Suprapubic skin (tissue), 4 donors: ENCODE measurements around the gene CTNNA1. TPM values are rescaled to one million over a fixed set of nuclear protein-coding genes. Genes with fewer than 3 reads are reported as not detected.
A peak's percentile ranks its signal among the peaks of the same experiment; 100 is the strongest.

Source experiments
- DNase-seq, 2 donors: peaks; one replicate each; pipeline ENCODE4 v3.0.0-alpha.2; 2019; ENCODE audit warnings: low spot score in 2 of 2
- H3K27ac ChIP-seq: fragments of 200-600 bp; sonication (generic); one replicate; pipeline ENCODE4 v1.5.1; 2019
- H3K27me3 ChIP-seq: fragments of 200-600 bp; sonication (generic); one replicate; pipeline ENCODE4 v1.5.1; 2019
- H3K36me3 ChIP-seq: fragments of 200-600 bp; sonication (generic); one replicate; pipeline ENCODE4 v1.5.1; 2019
- H3K4me1 ChIP-seq: fragments of 200-600 bp; sonication (generic); one replicate; pipeline ENCODE4 v1.5.1; 2019
- H3K4me3 ChIP-seq: fragments of 200-600 bp; sonication (generic); one replicate; pipeline ENCODE4 v1.5.1; 2019; ENCODE audit warnings: mild to moderate bottlenecking
- H3K9me3 ChIP-seq: fragments of 200-600 bp; sonication (generic); one replicate; pipeline ENCODE4 v1.5.1; 2019
- CTCF ChIP-seq, 2 donors: fragments of 200-600 bp in 1 of 2; fragments of 450-650 bp in 1 of 2; sonication (generic) in 1 of 2; IDR thresholded peaks; one replicate each; pipeline ENCODE4 v1.5.1; 2016 to 2019; ENCODE audit warnings: antibody characterized with exemption in 2 of 2, mild to moderate bottlenecking in 1 of 2, moderate library complexity in 1 of 2
- EP300 ChIP-seq: sonication (generic); formaldehyde crosslinking; IDR thresholded peaks from one replicate; pipeline ENCODE4 v1.6.1; 2017; ENCODE audit warnings: antibody characterized with exemption
- POLR2A ChIP-seq, 2 donors: fragments of 450-650 bp; IDR thresholded peaks; one replicate each; pipeline ENCODE4 v1.6.1; 2017; ENCODE audit warnings: antibody characterized with exemption in 2 of 2, mild to moderate bottlenecking in 2 of 2, moderate library complexity in 2 of 2
- POLR2AphosphoS5 ChIP-seq, 3 donors: sonication (generic); formaldehyde crosslinking; IDR thresholded peaks; one replicate each; pipeline ENCODE4 v1.6.1; 2017; ENCODE audit warnings: antibody characterized with exemption in 3 of 3
- WGBS: methylation state at CpG from one replicate; pipeline ENCODE4 v1.1.5; 2018; 5-methylcytosine and 5-hydroxymethylcytosine counted together
- total RNA-seq, 4 donors: library from RNA; depleted of rRNA; stranded (reverse); fragments of >200 nt; gene quantifications; one replicate each; pipeline ENCODE4 v1.1.0, GENCODE V29; 2016

The CTNNA1 gene
- total RNA-seq, 4 donors from 2014 or later = 260 to 332 (median 279) TPM

- WGBS = 95% methylated on average over 6 of the region's 6 CpGs
- DNase-seq = no peak
Observed at GRCh38 chr5:138943599-138944173, 190.5 kb downstream of the CTNNA1 start.

GRCh38 chr5:138944527-138945322 is 191.5 kb downstream of the CTNNA1 start:
- H3K36me3 ChIP-seq = peaks cover 24% of the 10 kb centered on the region
- no peak overlapping the region for H3K27ac ChIP-seq
- H3K4me3 ChIP-seq = no peak overlapping the region
- peak in 1 of 2 donors; percentile 58 for DNase-seq
- no peaks in the 10 kb centered on the region for H3K27me3 ChIP-seq
- no peaks in the 10 kb centered on the region for H3K9me3 ChIP-seq
- H3K4me1 ChIP-seq = peaks cover under 1% of the 10 kb centered on the region
- WGBS = 81% methylated on average over 18 of the region's 23 CpGs
- no peak for TF ChIP-seq POLR2AphosphoS5 (IDR thresholded peaks at IDR 0.05)
- no peak for TF ChIP-seq CTCF (IDR thresholded peaks at IDR 0.05)
- TF ChIP-seq EP300 = no peak
- TF ChIP-seq POLR2A (IDR thresholded peaks at IDR 0.05) = no peak

More at GRCh38 chr5:138943599-138944173, 190.5 kb downstream of the CTNNA1 start:
- no peak overlapping the region for H3K27ac ChIP-seq
- H3K4me3 ChIP-seq = no peak overlapping the region
- TF ChIP-seq POLR2AphosphoS5 (IDR thresholded peaks at IDR 0.05) (no peak), CTCF (IDR thresholded peaks at IDR 0.05) (no peak), EP300 (no peak), POLR2A (IDR thresholded peaks at IDR 0.05) (no peak)
- H3K9me3 ChIP-seq = no peaks in the 10 kb centered on the region
- H3K36me3 ChIP-seq = peaks cover 24% of the 10 kb centered on the region
- no peaks in the 10 kb centered on the region for H3K4me1 ChIP-seq
- no peaks in the 10 kb centered on the region for H3K27me3 ChIP-seq

- Histone ChIP-seq H3K36me3 (peaks cover 24% of the 10 kb centered on the region), H3K27ac (no peak overlapping the region), H3K4me3 (no peak overlapping the region), H3K9me3 (no peaks in the 10 kb centered on the region), H3K27me3 (no peaks in the 10 kb centered on the region), H3K4me1 (peaks cover 10% of the 10 kb centered on the region)
- WGBS = 87% methylated on average over 22 of the region's 23 CpGs
- peak in 1 of 2 donors; percentile 47 for DNase-seq
- TF ChIP-seq CTCF (IDR thresholded peaks at IDR 0.05) (no peak), POLR2A (IDR thresholded peaks at IDR 0.05) (no peak), EP300 (no peak), POLR2AphosphoS5 (IDR thresholded peaks at IDR 0.05) (no peak)
Observed at GRCh38 chr5:138945421-138946240, 192.4 kb downstream of the CTNNA1 start.

GRCh38 chr5:138946241-138946623 is 193.0 kb downstream of the CTNNA1 start:
- peaks cover 24% of the 10 kb centered on the region for H3K36me3 ChIP-seq

More at GRCh38 chr5:138946241-138946623, 193.0 kb downstream of the CTNNA1 start:
- H3K27ac ChIP-seq = no peak overlapping the region
- 100% methylated on average over 4 of the region's 8 CpGs for WGBS
- no peaks in the 10 kb centered on the region for H3K9me3 ChIP-seq
- no peak overlapping the region for H3K4me3 ChIP-seq
- DNase-seq = no peak
- TF ChIP-seq EP300 (no peak), POLR2A (IDR thresholded peaks at IDR 0.05) (no peak), CTCF (IDR thresholded peaks at IDR 0.05) (no peak), POLR2AphosphoS5 (IDR thresholded peaks at IDR 0.05) (no peak)
- peaks cover 10% of the 10 kb centered on the region for H3K4me1 ChIP-seq
- H3K27me3 ChIP-seq = no peaks in the 10 kb centered on the region
